Cortex of kidney (tissue), 1 donor: Measurements from ENCODE around the gene AMDHD2.

ENCODE experiments used
- DNase-seq: peaks from one replicate; lab custom pipeline; 2025; lab: John Stamatoyannopoulos, UW

The AMDHD2 gene

DNA sequence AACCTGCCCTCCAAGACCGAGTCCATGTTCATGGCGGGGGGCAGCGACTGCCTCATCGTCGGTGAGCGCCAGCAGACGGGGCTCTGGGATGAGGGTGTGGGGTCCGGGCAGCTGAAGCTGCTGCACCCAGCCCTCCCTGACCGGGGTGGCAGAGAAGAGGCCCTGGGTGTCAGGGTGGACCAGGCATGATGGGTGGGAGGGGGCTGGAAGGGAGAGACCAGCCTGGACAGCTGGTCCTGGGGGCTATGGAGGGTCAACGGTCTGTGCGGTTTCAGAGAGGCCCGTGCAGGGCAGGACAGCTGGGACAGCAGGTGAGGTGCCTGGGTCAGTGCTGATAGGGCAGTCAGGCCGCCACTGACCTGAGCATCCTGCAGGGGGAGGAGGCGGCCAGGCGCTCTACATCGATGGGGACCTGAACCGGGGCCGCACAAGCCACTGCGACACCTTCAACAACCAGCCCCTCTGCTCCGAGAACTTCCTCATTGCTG lies 19.7 kb upstream of the AMDHD2 start:
- DNase-seq: no peak

GRCh38 chr16:2500918-2501750 lies 19.0 kb upstream of the AMDHD2 start:
- no peak for DNase-seq

GRCh38 chr16:2501946-2502895 lies 17.9 kb upstream of the AMDHD2 start:
- DNase-seq: no peak

DNA sequence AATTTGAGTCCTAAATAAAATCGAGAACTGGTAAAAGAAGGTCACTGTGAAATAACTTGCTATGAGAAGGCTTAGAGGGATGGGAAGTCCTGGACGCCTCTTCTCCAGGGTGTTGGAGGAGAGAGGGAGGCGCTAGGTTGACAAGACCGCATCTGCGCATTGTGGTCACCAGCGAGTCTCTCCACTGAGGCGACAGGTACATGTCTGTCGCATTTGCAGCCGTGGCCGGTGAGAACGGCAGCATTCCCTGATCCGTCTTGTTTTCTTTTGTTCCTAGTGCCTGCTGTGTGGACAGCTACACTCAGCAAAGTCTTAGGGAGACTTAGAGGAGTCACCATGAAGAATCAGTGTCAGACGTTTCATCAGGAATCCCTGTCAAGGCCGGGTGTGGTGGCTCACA lies 14.5 kb upstream of the AMDHD2 start:
- no peak for DNase-seq

DNA sequence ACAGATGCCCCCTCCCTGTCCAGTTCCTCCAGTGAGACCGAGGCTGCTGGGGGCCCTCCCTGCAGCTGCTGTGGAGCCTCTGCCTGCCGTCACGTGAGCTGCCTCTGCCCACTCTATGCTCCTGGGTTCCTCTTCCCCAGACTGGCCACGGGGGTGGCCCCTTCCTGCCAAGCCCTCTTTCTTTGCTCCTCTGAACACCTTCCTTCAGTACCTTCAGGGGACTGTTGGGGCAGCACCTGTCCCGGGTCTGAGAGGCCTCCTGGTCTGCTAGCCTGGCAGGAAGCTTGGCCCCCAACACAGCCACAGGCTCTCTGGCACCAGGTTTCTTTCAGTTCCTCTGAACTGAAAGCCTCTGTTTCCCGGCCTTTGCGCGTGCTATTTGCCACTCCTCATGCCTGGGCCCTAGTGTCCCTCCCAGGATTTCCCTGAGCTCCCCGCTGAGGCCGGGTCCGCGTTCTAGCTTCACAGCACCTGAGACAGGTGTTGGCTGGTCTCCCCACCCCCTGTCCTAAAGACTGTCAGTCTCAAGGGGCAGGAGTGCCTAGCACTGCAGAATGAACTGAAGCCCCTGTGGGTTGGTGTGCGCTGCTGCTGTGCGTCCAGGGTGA lies 13.0 kb upstream of the AMDHD2 start:
- DNase-seq: no peak

DNA sequence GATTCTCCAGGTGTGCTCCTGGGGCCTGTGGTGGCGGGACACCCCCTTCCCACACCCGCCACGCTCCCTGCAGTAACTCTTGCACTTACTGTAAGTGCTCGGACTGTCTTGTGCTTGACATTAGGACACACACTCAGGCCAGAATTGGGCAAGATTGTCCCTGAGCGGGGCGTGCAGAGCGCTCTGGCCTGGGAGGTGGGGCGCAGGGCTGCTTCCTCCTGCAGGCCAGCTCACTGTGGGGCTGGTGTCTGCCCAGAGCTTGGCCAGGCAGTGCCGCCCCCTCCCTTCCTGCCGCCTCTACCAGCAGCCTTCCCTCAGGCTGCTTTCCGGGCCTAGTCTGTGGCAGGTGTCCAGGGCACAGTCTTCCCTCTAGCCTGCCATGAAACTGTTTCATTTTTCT lies 12.5 kb upstream of the AMDHD2 start:
- DNase-seq: no peak

DNA sequence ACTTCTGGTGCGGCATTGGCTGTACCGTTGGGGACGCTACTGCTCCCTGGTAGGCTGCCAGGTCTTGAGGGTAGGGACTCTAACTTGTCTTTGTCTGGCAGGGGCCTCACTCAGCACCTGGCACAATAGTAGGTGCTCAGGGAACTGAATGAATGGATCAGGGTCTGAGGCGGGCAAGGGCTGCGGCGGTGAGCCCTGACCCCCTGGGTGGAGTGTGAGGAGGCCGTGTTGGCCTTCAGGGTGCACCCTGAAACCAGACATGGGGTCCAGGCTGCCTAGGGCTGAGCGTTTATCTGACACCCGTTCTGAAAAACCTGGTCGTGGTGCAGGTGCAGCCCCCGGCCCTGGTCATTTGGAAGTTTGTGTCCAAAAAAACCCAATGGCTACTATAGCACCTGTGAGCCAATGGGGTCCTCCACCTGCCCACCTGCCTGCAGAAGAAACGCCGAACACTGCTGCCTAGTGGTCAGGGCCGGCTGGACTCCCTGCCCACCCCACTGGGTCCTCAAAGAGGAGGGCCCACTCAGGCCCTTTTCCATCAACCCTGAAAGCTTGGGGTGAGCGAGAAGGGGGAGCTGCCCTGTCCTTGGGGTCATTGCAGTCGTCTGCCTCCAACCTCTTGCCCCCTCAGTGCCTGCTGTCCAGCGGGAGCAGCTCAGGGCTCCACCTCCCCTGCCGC lies 11.3 kb upstream of the AMDHD2 start:
- DNase-seq: no peak

GRCh38 chr16:2511128-2511800 lies 8.9 kb upstream of the AMDHD2 start:
- no peak for DNase-seq

- DNase-seq: no peak
Measured at GRCh38 chr16:2511996-2512734, 8.0 kb upstream of the AMDHD2 start.

- no peak for DNase-seq
Measured at GRCh38 chr16:2512735-2513404, 7.3 kb upstream of the AMDHD2 start.

DNA sequence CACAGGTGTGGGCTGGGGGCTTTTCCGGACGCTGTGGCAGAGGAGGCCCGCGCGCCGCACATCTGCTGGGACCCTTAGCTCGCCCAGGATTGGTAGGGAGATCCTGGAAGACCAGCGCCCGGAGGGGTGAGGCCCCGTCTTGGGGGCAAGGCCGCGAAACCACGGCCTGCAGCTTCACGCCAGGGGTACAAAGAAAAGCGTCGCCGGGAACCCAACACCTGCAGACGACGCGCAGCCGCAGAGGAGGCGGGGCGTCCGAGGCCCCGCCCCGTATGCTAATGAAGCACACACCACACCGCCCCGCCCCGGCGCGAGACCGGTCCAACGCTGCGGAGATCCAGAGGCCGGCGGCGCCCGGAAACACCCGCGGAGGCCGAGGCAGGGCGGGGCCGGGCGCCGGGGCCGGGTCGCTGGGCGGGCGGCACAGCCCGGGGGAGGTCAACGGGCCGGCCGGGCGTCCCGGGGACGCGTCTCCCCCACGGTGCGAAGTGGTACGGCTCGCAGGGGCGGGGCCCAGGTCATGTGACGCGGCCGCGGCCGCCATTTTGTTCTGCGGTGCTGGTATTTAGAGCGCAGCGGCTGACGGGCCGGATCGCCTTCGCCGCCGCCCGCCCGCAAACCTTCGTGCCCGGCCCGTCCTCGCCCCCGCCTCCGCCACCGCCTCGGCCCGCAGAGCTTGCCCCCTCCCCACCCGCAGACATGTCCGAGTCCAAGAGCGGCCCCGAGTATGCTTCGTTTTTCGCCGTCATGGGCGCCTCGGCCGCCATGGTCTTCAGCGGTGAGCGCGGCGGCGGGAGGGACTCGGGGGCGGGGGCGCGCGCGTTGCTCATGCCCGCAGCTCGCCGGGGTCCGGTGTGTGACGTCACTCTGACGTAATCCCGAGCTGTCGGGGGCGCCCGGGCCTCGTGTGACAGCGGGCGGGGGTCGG lies 6.5 kb upstream of the AMDHD2 start, which contains the start of gene ATP6V0C:
Gene ATP6V0C (plus strand): TSS at position 548 of the 928 bp plus-strand sequence. CDS start 152 bp downstream, at position 700.
- DNase-seq: no peak

DNA sequence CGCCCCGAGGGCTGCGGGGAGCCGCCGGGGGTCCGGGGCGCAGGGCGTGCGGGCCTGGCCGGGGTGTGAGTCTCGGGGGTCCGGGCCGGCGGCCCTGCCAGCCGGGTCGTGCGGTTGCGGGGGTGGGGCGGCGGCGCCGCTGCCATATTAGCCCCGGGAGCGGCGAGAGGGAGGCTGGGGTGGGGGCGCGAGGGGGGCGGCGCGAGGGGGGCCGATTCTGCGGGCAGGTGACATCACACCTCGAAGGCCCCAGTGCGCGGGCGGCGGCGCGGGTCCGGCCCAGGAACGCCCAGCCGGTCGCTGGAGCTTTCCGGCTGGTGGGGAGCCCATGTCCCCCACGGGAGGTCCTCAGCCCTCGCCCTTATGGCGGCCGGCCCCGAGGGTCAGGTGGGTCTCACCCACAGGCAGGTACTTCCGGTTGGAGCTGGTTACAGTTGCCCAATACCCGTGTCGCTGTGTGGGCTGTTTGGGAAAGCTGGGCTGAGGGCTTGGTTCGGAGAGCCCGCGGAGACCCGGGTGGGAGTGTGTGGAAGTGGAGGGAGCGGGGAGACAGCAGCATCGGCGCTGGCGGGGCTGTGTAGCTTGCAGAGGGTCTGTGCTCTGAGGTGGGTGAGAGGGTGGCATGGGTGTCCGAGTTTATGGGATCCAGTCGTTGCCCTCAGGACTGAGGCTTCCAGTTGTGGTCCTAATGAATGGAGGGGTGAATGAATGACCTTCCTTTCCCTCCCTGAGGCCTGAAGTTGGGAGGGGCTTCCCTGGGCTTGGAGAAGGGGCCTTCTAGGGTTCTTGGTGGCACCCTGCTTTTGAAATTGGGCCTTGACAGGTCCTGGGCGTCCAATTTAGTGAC lies 5.6 kb upstream of the AMDHD2 start:
- DNase-seq: no peak

GRCh38 chr16:2515180-2515851 lies 4.9 kb upstream of the AMDHD2 start:
- no peak for DNase-seq

- no peak for DNase-seq
Measured at GRCh38 chr16:2516391-2517240, 3.6 kb upstream of the AMDHD2 start.

DNA sequence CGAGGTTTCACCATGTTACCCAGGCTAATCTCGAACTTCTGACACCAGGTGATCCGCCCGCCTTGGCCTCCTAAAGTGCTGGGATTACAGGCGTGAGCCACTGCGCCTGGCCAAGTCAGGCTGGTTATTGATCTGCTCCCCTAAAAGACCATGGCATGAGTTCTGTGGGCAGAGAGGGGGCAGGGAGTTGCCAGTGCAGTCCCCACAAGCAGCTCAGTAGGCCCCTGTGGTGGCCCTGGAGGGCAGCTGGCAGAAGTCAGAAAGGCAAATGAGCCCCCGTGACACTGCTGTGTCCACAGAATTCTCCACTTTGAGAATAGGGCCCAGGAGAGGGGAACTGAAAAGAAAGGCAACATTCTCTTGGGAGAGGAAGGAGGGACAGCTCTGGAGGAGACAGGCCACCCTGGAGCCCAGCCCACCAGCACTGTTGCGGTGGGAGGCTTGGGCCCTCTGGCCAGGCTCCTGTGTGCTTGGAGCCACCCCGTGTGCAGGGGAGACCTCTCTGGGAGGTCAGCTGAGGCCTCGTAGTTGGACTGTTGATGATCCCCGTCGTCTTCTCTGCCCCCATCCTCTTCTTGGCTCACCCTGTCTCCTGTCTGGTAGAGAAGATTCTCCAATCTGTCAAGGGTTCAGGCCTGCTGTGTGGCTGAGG lies 2.1 kb upstream of the AMDHD2 start:
- no peak for DNase-seq
